ENCODE data around the gene LY9. TPM values are rescaled to one million over a fixed set of nuclear protein-coding genes. Genes with fewer than 3 reads are reported as not detected.
"Not testable (repeated sequence)": the region's sequence is repeated elsewhere in the genome, so short reads cannot be mapped to it uniquely, and the experiment has no call there.

LY9 gene
- total RNA-seq, 2 donors from 2014 or later = 5.2 to 9.7 TPM

DNA sequence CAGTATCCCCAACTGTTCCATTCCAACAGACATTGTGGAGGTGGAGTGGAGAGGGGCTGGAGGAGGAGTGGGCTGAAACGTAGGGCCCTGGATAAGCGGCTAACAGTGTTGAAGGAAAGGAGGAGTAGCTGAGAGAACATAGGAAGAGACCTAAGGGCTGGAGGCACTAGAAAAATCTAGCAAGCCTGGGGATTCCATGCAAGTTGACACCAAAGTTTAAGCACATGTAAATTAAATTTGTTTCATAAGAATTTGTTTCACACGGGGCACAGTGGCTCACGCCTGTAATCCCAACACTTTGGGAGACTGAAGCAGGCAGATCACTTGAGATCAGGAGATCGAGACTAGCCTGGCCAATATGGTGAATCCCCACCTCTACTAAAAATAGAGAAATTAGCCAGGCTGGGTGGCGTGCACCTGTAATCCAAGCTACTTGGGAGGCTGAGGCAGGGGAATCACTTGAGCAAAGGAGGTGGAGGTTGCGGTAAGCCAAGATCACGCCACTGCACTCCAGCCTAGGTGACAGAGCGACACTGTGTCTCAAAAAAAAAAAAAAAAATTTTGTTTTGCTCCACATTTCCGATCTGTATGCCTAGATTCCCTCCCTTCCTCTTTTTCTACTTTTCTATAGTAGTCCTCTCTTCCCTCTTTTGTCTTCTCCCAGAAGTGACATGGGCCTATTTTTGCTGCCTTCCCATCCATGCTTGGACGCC lies 67.2 kb downstream of the LY9 start:
- no peak for ATAC-seq
- H3K27ac Mint-ChIP-seq = peak overlapping the region; percentile 18 to 38
- DNase-seq (ENCODE audit: low spot score in 2 of 2) = no peak
- H3K36me3 Mint-ChIP-seq = no peaks in the 10 kb centered on the region
- no peaks in the 10 kb centered on the region for H3K9me3 Mint-ChIP-seq

DNA sequence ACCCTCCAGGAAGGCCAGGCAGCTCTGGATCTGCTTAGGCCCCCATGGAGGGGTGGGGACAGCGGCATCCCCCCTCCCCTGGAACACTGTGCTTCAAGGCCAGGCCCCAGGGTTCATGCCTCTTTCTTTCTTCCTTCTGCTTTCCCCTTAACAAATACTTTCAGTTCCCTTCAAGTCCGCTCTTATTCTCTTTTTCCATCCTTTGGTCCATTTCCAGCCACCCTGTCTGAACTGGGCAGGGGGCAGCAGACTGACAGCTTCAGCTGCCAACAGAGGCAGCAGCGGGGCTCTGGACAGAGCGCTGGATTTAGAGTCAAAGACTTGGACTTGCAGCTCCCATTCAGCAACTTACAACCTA lies 67.8 kb downstream of the LY9 start:
- H3K36me3 Mint-ChIP-seq = no peaks in the 10 kb centered on the region
- DNase-seq (ENCODE audit: low spot score in 2 of 2) (no peak), ATAC-seq (no peak)
- H3K27ac Mint-ChIP-seq = peak overlapping the region; percentile 18 to 38
- H3K9me3 Mint-ChIP-seq = no peaks in the 10 kb centered on the region

DNA sequence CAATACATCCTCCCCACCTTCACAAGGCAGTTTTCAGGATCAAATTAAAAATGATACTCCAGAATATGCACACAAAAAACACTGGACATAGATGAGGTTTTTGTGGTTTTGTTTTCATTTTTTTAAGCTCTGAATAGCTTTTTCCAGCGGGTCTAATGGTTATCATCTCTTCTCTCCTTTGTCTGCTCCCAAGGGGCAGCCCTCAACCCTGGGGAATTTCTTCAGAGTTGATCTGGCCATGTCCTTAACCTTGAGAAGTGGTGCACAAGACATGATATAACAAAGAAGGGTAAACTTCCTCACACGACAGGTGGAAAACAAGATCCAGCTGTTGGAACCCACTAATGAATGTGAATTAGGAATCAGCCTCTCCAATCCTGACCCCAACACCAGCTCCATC lies 68.2 kb downstream of the LY9 start:
- Mint-ChIP-seq H3K36me3 (no peaks in the 10 kb centered on the region), H3K9me3 (no peaks in the 10 kb centered on the region), H3K27ac (peak overlapping the region in 1 of 2 donors; percentile 18)
- ATAC-seq = no peak
- no peak for DNase-seq (ENCODE audit: low spot score in 2 of 2)

DNA sequence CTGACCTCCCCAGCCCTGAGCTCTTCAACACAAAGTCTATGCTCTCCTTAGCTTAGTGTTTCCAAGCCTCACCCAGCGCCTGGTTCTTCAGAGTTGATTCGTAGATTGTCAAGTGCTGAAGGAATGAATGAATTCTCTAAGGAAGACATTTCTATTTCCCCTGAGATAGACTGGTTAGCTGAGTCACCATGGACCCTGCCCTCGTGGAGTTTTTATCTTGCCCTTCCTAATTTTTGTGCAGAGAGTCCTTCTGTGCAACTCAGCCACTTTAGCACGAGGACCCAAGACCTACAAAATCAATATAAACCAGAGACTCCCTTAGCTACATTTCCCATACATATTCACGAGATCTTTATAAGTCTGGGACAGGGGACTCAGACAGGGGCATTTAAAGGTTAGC lies 69.4 kb downstream of the LY9 start:
- no peak overlapping the region for H3K27ac Mint-ChIP-seq
- ATAC-seq (no peak), DNase-seq (ENCODE audit: low spot score in 2 of 2) (no peak)
- H3K36me3 Mint-ChIP-seq = no peaks in the 10 kb centered on the region
- H3K9me3 Mint-ChIP-seq = no peaks in the 10 kb centered on the region

DNA sequence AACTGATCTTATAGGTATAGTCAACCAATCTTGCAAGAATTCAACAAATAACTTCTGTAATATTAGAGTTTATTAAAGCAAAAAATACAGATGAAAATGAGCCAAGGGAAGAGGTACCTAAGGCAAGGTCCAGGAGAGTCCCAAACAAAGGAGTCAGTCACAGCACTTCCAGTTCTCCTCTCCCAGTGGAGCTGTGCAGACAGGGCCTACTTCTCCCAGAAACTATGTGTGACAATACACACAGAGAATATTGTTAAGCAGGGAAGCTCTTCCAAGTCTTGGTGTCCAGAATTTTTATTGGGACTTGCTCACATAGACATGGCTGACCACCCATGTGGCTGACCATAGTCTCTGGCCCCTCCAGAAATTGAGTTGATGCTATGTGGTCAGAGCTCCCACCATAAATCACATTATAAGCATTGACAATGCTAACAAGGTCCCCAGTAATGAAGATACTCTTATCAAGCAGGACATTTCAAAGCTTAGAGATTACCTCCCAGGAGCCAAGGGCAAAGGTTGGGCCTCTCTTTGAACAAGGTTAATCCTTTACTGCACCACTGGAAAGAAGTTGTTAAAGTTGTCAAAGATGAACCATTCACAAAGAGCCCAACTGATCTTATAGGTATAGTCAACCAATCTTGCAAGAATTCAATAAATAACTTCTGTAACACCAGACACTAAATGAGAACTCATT lies 70.2 kb downstream of the LY9 start:
- Mint-ChIP-seq H3K9me3 (no peaks in the 10 kb centered on the region), H3K36me3 (no peaks in the 10 kb centered on the region), H3K27ac (no peak overlapping the region)
- DNase-seq (ENCODE audit: low spot score in 2 of 2) (no peak), ATAC-seq (no peak)

DNA sequence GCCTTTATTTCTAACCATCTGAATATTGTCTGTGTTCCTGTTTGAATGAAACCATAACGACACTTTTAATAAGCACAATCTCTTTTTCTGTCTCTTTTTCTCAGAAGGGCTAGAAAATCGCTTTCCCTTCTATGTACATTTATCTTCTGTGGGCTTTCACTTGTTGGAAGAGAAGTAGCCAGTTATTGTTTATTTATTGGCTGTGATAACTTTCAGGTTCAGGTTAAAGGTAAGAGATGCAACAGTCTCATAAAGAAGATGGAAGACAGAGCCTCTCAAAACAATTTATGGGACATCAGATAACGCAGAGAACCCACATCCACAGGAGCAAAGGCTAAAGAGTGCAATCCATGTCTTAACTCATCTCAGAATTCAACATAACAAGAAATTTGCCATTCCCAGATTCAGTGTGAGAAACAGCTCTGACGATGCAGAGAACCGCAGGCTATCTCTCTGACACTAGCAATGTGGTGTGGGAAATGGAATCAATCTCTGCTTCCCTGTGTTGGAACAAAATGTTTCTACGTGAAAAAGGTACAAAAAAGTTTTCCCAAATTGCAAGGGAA lies 70.8 kb downstream of the LY9 start:
- no peaks in the 10 kb centered on the region for H3K9me3 Mint-ChIP-seq
- H3K27ac Mint-ChIP-seq = no peak overlapping the region
- ATAC-seq (no peak), DNase-seq (ENCODE audit: low spot score in 2 of 2) (no peak)
- no peaks in the 10 kb centered on the region for H3K36me3 Mint-ChIP-seq

DNA sequence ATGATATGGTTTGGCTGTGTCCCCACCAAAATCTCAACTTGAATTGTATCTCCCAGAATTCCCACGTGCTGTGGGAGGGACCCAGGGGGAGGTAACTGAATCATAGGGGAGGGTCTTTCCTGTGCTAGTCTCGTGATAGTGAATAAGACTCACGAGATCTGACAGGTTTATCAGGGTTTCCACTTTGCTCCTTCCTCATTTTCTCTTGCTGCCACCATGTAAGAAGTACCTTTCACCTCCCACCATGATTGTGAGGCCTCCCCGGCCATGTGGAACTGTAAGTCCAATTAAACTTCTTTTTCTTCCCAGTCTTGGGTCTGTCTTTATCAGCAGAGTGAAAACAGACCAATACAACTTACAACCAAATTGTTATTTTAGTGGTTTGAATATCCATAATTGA lies 71.7 kb downstream of the LY9 start:
- H3K27ac Mint-ChIP-seq; ATAC-seq; DNase-seq (ENCODE audit: low spot score in 2 of 2): not testable (repeated sequence)

DNA sequence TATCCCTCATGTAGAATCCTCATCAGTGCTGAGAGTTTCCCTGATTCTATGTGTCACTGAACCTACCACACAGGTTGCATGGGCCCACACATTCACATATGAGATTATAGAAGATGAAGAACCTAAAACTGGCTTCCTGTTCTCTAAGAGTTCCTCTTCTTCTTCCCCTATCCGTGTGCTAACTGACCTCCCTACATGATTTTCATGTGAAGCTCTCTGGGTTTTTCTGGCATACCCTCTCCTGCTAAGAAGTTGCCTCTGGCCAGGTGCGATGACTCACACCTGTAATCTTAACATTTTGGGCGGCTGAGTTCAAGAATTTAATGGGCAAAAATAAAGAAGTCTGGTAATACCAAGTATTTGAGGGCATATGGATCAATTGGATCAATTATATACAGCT lies 72.2 kb downstream of the LY9 start:
- Mint-ChIP-seq H3K36me3 (no peaks in the 10 kb centered on the region), H3K9me3 (no peaks in the 10 kb centered on the region), H3K27ac (no peak overlapping the region)
- DNase-seq (ENCODE audit: low spot score in 2 of 2) (no peak), ATAC-seq (no peak)

More for the DNA sequence above, 71.7 kb downstream of the LY9 start:
- H3K36me3 Mint-ChIP-seq, H3K9me3 Mint-ChIP-seq: not testable (repeated sequence)

DNA sequence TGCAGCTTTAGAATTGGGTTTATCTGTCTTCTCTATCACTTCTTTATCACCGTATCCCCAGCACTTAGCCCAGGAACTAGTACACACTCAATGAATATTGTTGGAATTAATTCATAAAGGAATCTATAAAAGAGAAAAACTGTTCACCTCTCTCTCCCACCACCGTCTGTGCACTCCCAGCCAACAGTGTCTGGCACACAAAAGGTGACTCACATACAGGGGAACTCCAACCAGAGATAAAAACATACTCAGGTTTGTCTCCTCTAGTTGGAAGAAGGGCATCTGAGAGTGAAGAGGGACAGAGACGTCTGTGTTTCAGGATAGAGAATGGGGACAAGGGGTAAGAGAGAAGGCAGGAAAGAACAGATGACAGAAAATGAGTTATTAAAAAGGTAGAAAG lies 79.0 kb downstream of the LY9 start:
- Mint-ChIP-seq H3K27ac (peak overlapping the region in 1 of 2 donors; percentile 31), H3K9me3 (no peaks in the 10 kb centered on the region), H3K36me3 (no peaks in the 10 kb centered on the region)
- DNase-seq (ENCODE audit: low spot score in 2 of 2) = no peak
- ATAC-seq = peak; percentile 71 to 79

DNA sequence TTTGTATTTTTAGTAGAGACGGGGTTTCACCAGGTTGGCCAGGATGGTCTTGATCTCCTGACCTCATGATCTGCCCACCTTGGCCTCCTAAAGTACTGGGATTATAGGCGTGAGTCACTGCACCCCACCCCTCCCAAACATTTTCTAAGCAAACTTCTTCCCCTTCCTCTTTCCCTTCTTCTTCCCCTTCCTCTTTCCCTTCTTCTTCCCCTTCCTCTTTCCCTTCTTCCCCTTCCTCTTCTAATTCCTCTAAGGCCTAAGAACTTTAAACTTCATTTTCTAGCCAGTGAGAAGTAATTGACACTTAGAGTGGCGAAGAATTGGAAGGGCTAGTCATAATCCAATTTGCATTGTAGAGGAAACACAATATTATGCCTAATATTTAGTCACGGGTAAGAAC lies 79.6 kb downstream of the LY9 start:
- not testable (repeated sequence) for H3K9me3 Mint-ChIP-seq; DNase-seq (ENCODE audit: low spot score in 2 of 2); H3K27ac Mint-ChIP-seq; ATAC-seq; H3K36me3 Mint-ChIP-seq

DNA sequence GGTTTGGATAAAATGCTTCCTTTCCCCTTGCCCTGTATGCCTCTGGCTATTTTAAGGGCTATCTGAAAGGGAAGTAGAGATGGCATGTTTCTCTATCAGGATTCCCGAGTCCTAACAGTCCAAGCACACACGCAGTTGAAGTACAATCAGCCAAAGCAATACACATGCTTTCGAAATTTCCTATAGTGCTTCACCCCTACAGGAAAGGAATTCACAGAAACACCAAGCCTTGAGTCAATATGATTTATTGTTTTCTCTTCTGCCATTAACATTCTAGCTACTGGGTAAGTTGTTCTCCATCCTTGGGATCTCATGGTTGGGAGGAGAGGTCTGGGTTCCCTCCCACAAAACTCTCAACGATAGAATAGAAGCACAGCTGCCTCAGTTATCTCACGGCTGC lies 80.3 kb downstream of the LY9 start:
- Mint-ChIP-seq H3K9me3 (no peaks in the 10 kb centered on the region), H3K36me3 (no peaks in the 10 kb centered on the region), H3K27ac (no peak overlapping the region)
- DNase-seq (ENCODE audit: low spot score in 2 of 2) = no peak
- ATAC-seq = no peak

DNA sequence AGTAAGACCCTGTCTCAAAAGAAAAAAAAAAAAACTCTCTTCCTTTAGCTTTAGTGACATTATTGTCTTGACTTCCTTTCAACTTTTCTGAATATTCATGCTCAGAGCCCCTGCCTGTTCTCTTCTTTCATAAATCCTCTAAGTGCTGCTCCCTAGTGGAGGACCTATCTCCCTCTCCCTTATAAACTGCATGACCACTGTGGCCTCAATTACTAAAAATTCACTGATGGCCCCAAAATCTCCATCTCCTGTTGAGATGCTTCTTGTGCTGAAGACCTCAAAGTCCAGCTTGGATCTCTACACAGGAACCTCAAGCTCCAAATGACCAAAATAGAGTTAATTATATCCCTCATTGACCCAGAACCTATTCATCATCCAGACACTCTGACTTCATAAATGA lies 81.2 kb downstream of the LY9 start:
- Mint-ChIP-seq H3K27ac (peak overlapping the region in 1 of 2 donors; percentile 2), H3K9me3 (no peaks in the 10 kb centered on the region), H3K36me3 (no peaks in the 10 kb centered on the region)
- no peak for DNase-seq (ENCODE audit: low spot score in 2 of 2)
- ATAC-seq = peak; percentile 47 to 52

Other genes starting within 250 kb of the LY9 start
- 10 to 100 TPM; 14.9 to 37.0 TPM for gene CD84, start 216.7 kb upstream of the LY9 start, total RNA-seq
- gene SLAMF1, start 149.1 kb upstream of the LY9 start, total RNA-seq = 10 to 100 TPM; 84.3 to 96.3 TPM
- gene CD48, start 84.4 kb upstream of the LY9 start, total RNA-seq = 100 to 1,000 TPM; 231 to 236 TPM
- 100 to 1,000 TPM in 1 of 2 donors, 10 to 100 TPM in 1; 70.9 to 112 TPM for gene SLAMF7, start 56.9 kb upstream of the LY9 start, total RNA-seq
- under 1 TPM in 1 of 2 donors, not detected in 1; 0.36 TPM for gene CD244, start 66.7 kb downstream of the LY9 start, total RNA-seq
- not detected for gene ITLN1, start 89.0 kb downstream of the LY9 start, total RNA-seq
- not detected for gene ITLN2, start 158.6 kb downstream of the LY9 start, total RNA-seq
- gene F11R, start 225.0 kb downstream of the LY9 start, total RNA-seq = 10 to 100 TPM; 26.0 to 63.6 TPM
- 10 to 100 TPM; 59.3 to 66.8 TPM for gene TSTD1, start 242.8 kb downstream of the LY9 start, total RNA-seq
- gene USF1, start 249.8 kb downstream of the LY9 start, total RNA-seq = 10 to 100 TPM; 50.8 to 90.6 TPM